ENCODE data around the gene LY6G5C.

Gene LY6G5C

DNA sequence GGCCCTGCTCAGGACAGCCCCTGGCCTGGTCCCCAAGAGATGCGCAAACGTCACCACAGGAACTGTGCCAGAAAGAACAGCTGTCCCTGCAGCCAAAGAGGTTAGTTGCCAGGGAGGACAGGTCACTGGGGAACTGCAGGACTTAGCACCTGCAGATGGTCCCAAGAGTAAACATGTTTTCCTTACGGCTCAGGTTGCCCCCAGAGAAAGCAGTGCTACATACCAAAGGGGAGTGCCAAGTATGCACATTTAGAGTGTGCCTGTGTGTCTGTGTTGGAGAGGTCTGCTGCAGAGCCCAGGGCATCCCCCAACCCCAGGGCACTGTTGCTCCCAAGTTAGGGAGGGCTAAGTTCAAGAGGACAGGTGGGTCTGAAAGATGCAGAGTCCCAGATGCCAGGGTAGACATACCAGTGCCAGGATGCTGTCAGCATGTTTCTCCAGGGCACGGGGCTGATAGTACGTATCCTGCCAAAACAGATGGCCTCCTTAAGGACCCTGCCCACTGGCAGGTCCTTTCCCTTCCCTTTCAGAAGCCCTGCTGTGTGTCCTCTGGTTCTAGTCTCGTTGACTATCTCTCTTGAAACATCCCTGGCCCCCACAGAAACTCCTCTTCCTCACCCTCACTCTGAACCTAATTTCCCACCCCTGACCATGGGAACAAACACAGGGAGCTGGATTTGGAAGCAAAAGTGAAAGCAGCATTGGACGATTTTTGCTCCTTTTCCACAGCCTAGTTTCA, 21.0 kb upstream of the LY6G5C start:
- TF ChIP-seq Cebpa-rat (IDR thresholded peaks at IDR 0.05) = no peak
- Histone ChIP-seq H4K20me1 (peaks cover 9 to 44% (median 29%) of the 10 kb centered on the region in 11 experiments; a peak in 16 of 22 replicates), H3K9me3 (replicated peaks in 1 of 11) (no peaks in the 10 kb centered on the region), H3K27ac (peak overlapping the region; percentile 88 to 96 (median 94); a peak in 21 of 22 replicates), H3K27me3 (no peaks in the 10 kb centered on the region), H3K4me1 (peaks cover 30 to 56% (median 34%) of the 10 kb centered on the region in 10 experiments), H3K9ac (peak overlapping the region; percentile 90 to 98 (median 95)), H3K4me2 (peak overlapping the region; percentile 76 to 99 (median 97)), H3K4me3 (peak overlapping the region; percentile 67 to 95 (median 82)), H3K36me3 (peaks cover 37 to 50% (median 43%) of the 10 kb centered on the region in 11 experiments)

DNA sequence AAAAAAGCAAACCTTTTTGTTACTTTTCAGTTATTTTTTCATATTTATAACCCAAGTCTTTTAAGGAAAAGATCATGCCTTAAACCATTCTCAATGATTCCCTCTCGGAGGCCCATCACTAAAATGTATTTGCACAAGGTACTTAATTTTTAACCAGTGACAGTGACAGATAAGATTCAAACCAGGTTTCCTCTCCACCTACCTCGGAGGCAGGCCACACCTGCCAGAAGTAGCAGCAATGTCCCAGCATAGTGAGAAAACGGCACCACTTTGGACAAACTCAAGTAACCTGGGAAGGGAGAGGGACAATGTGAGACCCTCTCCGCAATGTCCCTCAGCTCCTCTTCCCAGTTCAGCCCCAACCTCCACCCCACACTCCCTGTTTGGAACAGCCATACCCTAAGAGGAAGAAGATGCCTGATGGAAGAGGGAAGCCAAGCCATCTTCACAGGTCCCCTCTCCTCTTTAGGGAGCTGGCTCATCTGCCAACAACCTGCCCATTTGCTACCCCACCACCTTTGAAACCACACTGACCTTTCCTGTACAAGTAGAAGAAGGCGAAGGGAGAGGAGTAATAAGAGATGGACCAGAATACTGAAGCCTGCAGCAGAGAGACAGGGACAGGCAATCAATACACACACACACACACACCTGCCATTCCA, 20.0 kb upstream of the LY6G5C start:
- H3K9ac ChIP-seq = peak overlapping the region in 10 of 11 experiments; percentile 19 to 98 (median 96); a peak in 13 of 22 replicates
- H3K27me3 ChIP-seq = no peaks in the 10 kb centered on the region
- peaks cover 46 to 59% (median 52%) of the 10 kb centered on the region in 11 experiments for H3K36me3 ChIP-seq
- H3K4me2 ChIP-seq = peak overlapping the region; percentile 76 to 99 (median 97)
- H3K9me3 ChIP-seq (replicated peaks in 1 of 11) = no peaks in the 10 kb centered on the region
- peak overlapping the region in 6 of 10 experiments; percentile 76 to 95 (median 84); a peak in 9 of 20 replicates for H3K4me3 ChIP-seq
- no peak for TF ChIP-seq Cebpa-rat (IDR thresholded peaks at IDR 0.05)
- peak overlapping the region in 1 of 11 experiments; percentile 96; a peak in 1 of 22 replicates for H3K27ac ChIP-seq
- H4K20me1 ChIP-seq = peaks cover 9 to 47% (median 35%) of the 10 kb centered on the region in 11 experiments; a peak in 16 of 22 replicates
- H3K4me1 ChIP-seq = peaks cover 24 to 55% (median 27%) of the 10 kb centered on the region in 10 experiments

DNA sequence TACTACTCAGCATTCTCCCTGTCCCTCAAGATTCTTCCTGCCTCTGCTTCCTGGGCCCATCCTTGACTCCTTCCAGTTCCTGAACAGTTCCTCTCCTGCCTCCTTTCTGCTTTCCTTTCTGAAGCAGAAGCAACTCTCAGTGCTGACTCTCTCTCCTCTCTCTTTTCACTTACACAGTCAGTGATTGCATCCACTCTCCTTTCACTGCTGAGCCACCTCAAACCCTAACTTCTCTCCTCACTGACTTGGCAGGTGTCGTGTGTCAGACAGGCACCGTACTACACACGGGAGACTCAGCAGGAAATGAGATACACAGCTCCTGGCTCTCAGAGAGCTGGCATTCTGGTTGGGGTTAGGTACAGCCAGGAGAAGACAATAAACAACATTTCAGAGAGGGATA, 16.7 kb upstream of the LY6G5C start:
- 0 out of 22 replicates have a peak overlapping the region, but pooled peaks of 1 of the 11 experiments have one; percentile 29 for H3K27ac ChIP-seq
- H3K4me1 ChIP-seq = peaks cover 15 to 47% (median 19%) of the 10 kb centered on the region in 10 experiments
- H3K36me3 ChIP-seq = peaks cover 78 to 93% (median 85%) of the 10 kb centered on the region in 11 experiments
- peaks cover 9 to 59% (median 35%) of the 10 kb centered on the region in 11 experiments; a peak in 16 of 22 replicates for H4K20me1 ChIP-seq
- H3K9ac ChIP-seq = peak overlapping the region in 4 of 11 experiments; percentile 33 to 63 (median 38); a peak in 4 of 22 replicates
- H3K4me2 ChIP-seq = peak overlapping the region in 3 of 11 experiments; percentile 13 to 47 (median 47); a peak in 4 of 22 replicates
- no peaks in the 10 kb centered on the region for H3K27me3 ChIP-seq
- no peak overlapping the region for H3K4me3 ChIP-seq
- TF ChIP-seq Cebpa-rat (IDR thresholded peaks at IDR 0.05) = no peak
- H3K9me3 ChIP-seq (replicated peaks in 1 of 11) = no peaks in the 10 kb centered on the region

DNA sequence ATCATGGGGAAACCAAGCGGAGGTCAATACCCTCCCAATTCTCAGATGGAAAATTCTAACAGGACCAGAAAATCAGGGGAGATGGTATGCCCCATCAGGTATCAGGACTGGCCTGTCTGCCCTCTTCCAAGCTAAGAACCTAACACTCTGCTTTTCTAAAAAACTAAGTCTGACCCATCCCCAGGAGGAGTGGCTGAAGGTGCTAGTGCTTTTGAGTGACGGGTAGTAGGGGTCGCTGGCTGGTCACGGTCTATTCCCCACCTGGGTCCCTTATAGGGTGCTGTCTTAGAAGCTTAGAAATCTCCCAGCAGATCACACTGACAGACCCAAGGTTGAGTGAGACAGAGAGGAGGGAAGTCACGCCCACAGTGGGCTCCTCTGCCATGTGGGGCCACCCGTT, 12.7 kb upstream of the LY6G5C start:
- H3K9me3 ChIP-seq (replicated peaks in 1 of 11) = no peaks in the 10 kb centered on the region
- H4K20me1 ChIP-seq = peaks cover 2 to 38% (median 20%) of the 10 kb centered on the region in 11 experiments; a peak in 16 of 22 replicates
- H3K4me2 ChIP-seq = no peak overlapping the region
- H3K4me1 ChIP-seq = peaks cover 0 to 42% (median 12%) of the 10 kb centered on the region in 10 experiments; a peak in 14 of 20 replicates
- no peak for TF ChIP-seq Cebpa-rat (IDR thresholded peaks at IDR 0.05)
- H3K27ac ChIP-seq = no peak overlapping the region
- H3K4me3 ChIP-seq = no peak overlapping the region
- H3K36me3 ChIP-seq = peaks cover 93 to 99% (median 96%) of the 10 kb centered on the region in 11 experiments
- peak overlapping the region in 2 of 11 experiments; percentile 11 to 29; a peak in 2 of 22 replicates for H3K9ac ChIP-seq
- no peaks in the 10 kb centered on the region for H3K27me3 ChIP-seq

DNA sequence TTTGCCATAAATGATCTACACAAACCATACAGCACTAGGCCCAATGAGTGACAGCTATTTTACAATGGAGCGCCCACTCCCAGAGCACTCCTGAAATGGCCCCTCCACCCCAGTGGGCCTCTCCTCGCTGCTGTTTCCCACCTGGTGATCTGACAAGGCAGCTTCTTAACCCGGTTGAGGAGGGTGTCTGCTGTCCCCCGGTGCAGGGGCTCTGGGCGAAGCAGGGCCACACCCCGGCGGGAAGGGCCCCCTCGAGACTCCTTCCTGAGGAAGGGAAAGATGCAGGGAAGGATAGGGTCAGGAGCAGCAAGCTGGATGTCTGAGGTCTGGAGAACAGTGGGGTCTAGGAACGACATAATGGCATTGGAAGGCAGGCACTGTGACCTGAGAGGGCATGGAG, 12.0 kb upstream of the LY6G5C start:
- Histone ChIP-seq H3K36me3 (peaks cover 96 to 100% (median 98%) of the 10 kb centered on the region in 11 experiments), H3K4me2 (no peak overlapping the region), H4K20me1 (peaks cover 0 to 42% (median 15%) of the 10 kb centered on the region in 11 experiments; a peak in 16 of 22 replicates), H3K9ac (peak overlapping the region in 1 of 11 experiments; percentile 29; a peak in 1 of 22 replicates), H3K27me3 (no peaks in the 10 kb centered on the region), H3K9me3 (replicated peaks in 1 of 11) (no peaks in the 10 kb centered on the region), H3K4me1 (peaks cover 0 to 36% (median 12%) of the 10 kb centered on the region in 10 experiments; a peak in 14 of 20 replicates), H3K4me3 (no peak overlapping the region), H3K27ac (no peak overlapping the region)
- TF ChIP-seq Cebpa-rat (IDR thresholded peaks at IDR 0.05) = no peak

DNA sequence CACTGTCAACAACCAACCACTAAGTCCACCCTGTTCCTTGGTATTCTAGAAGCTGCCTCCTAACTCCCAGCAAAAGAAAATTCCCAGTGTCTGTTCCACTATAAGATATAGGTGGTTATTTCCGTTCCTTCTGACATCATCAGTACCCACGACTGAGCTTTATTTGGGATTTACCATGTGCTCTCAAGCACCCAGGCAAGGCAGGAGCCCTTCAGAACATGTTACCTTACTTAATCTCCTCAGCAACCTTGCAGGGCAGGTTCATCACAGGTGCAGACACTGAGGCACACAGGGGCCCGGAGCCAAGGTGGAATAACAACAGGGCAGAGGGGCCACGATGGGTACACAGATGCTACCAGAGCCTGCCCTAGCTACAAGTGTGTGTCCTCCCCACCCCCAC, 11.5 kb upstream of the LY6G5C start:
- peaks cover 0 to 30% (median 12%) of the 10 kb centered on the region in 10 experiments; a peak in 12 of 20 replicates for H3K4me1 ChIP-seq
- no peak for TF ChIP-seq Cebpa-rat (IDR thresholded peaks at IDR 0.05)

DNA sequence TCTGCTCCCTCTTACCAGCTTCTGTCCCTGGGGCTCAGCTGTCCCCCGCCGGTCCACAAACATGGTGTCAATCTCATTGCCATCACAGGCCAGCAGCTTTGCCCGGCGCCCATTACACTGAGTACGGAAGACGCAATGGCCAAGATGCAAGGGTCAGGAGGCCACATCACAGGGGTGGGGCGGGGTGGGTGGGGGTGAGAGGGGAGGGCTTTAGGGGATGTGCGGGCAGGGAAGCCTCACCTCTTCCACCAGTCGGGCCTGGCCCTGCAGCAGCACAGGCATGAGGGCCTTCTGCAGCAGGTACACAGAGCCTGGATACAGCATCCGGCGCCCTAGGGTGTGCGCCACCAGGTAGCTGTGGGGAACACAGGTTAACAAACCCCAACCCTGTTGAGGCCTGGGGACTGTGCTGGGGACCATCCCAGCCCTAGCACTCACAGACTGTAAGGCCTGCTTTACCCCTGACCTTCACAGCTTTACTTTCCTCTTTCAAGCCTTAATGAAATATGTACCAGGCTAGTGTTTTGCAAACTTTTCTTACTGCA, 10.8 kb upstream of the LY6G5C start:
- H3K27me3 ChIP-seq = no peaks in the 10 kb centered on the region
- H3K27ac ChIP-seq = no peak overlapping the region
- H3K4me1 ChIP-seq = peaks cover 0 to 24% (median 12%) of the 10 kb centered on the region in 10 experiments; a peak in 12 of 20 replicates
- H3K4me2 ChIP-seq = no peak overlapping the region
- no peak overlapping the region for H3K9ac ChIP-seq
- H3K36me3 ChIP-seq = peaks cover 97 to 100% (median 98%) of the 10 kb centered on the region in 11 experiments
- H3K4me3 ChIP-seq = no peak overlapping the region
- no peak for TF ChIP-seq Cebpa-rat (IDR thresholded peaks at IDR 0.05)
- peaks cover 0 to 39% (median 5%) of the 10 kb centered on the region in 11 experiments; a peak in 10 of 22 replicates for H4K20me1 ChIP-seq
- no peaks in the 10 kb centered on the region for H3K9me3 ChIP-seq (replicated peaks in 1 of 11)

More for the DNA sequence above, 11.5 kb upstream of the LY6G5C start:
- H3K4me3 ChIP-seq = no peak overlapping the region
- H3K27me3 ChIP-seq = no peaks in the 10 kb centered on the region
- peaks cover 96 to 100% (median 98%) of the 10 kb centered on the region in 11 experiments for H3K36me3 ChIP-seq
- H3K9ac ChIP-seq = no peak overlapping the region
- H3K4me2 ChIP-seq = no peak overlapping the region
- no peaks in the 10 kb centered on the region for H3K9me3 ChIP-seq (replicated peaks in 1 of 11)
- H3K27ac ChIP-seq = no peak overlapping the region
- H4K20me1 ChIP-seq = peaks cover 0 to 42% (median 11%) of the 10 kb centered on the region in 11 experiments; a peak in 14 of 22 replicates

DNA sequence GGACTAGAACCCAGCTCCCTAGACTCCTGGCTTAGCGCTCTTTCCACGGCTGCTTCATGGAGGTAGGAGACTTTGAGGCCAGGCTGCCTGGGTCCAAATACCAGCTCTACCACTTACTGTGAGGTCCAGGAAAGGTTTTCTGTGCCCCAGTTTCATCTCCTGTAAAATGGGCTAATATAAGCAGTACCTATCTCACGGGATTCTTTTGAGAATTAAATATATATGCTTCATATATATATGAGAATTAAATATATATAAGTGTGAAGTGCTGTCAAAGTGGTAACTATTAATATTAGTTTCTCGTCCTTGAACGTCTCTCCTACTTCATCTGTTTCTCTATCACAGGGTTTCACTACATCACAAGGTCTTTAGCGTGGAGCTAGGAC, 10.2 kb upstream of the LY6G5C start:
- peaks cover 0 to 34% (median 4%) of the 10 kb centered on the region in 11 experiments; a peak in 7 of 22 replicates for H4K20me1 ChIP-seq
- no peak for TF ChIP-seq Cebpa-rat (IDR thresholded peaks at IDR 0.05)
- H3K4me1 ChIP-seq = peaks cover 0 to 24% (median 12%) of the 10 kb centered on the region in 10 experiments; a peak in 12 of 20 replicates
- H3K27ac ChIP-seq = no peak overlapping the region
- H3K9me3 ChIP-seq (replicated peaks in 1 of 11) = no peaks in the 10 kb centered on the region
- H3K4me2 ChIP-seq = 0 out of 22 replicates have a peak overlapping the region, but pooled peaks of 1 of the 11 experiments have one; percentile 56
- H3K36me3 ChIP-seq = peaks cover 97 to 100% (median 98%) of the 10 kb centered on the region in 11 experiments
- no peaks in the 10 kb centered on the region for H3K27me3 ChIP-seq
- H3K9ac ChIP-seq = peak overlapping the region in 3 of 11 experiments; percentile 13 to 43 (median 21); a peak in 5 of 22 replicates
- H3K4me3 ChIP-seq = no peak overlapping the region

Data from BLaER1 treated with 17β-estradiol and CSF1 and Interleukin-3, amounts not matched to agents 10 nM and 100 nM (cell line).